Measurements from ENCODE around the gene BORCS8.

DNA sequence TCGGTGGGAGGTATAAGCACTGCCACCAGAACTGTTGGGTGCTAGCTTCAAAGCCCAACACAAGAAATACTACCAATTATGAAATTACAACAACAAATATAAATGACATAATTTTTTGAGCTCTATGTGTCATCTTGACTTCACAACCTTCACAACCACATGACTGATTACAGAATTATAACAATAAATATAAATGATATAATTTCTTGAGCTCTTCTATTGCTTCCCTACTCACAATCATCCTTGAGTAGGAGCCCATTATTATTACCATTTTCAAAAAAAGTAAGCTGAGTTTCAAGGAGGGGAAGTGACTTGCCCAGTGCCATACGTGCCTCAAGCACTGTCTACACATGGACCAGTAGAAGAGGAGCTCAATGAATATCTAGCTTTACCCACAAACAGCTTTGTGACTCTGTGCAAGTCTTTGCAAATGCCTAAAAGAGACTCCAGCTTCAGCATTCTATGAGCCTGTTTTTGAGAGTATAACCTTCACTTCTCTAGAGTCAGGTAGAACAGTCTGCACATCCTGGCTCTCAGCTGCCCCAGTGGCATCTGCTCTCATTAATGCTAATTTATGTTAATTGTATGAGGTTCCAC lies 42.4 kb upstream of the BORCS8 start:
- TF ChIP-seq, protein P1, sequence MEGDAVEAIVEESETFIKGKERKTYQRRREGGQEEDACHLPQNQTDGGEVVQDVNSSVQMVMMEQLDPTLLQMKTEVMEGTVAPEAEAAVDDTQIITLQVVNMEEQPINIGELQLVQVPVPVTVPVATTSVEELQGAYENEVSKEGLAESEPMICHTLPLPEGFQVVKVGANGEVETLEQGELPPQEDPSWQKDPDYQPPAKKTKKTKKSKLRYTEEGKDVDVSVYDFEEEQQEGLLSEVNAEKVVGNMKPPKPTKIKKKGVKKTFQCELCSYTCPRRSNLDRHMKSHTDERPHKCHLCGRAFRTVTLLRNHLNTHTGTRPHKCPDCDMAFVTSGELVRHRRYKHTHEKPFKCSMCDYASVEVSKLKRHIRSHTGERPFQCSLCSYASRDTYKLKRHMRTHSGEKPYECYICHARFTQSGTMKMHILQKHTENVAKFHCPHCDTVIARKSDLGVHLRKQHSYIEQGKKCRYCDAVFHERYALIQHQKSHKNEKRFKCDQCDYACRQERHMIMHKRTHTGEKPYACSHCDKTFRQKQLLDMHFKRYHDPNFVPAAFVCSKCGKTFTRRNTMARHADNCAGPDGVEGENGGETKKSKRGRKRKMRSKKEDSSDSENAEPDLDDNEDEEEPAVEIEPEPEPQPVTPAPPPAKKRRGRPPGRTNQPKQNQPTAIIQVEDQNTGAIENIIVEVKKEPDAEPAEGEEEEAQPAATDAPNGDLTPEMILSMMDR (IDR thresholded peaks at IDR 0.05), result no peak
- no peak for TF ChIP-seq POLR2A (IDR thresholded peaks at IDR 0.05)

All from Peyer's patch (tissue), 4 donors.